Measurements from ENCODE around the gene OR11A1. TPM values are rescaled to one million over a fixed set of nuclear protein-coding genes. Genes with fewer than 3 reads are reported as not detected.
A peak's percentile ranks its signal among the peaks of the same experiment; 100 is the strongest.

OR11A1 gene, protein sequence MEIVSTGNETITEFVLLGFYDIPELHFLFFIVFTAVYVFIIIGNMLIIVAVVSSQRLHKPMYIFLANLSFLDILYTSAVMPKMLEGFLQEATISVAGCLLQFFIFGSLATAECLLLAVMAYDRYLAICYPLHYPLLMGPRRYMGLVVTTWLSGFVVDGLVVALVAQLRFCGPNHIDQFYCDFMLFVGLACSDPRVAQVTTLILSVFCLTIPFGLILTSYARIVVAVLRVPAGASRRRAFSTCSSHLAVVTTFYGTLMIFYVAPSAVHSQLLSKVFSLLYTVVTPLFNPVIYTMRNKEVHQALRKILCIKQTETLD
- total RNA-seq (2014; rRNA removed; shearing (Covaris generic)), result not detected in 2 replicates

- no peak for DNase-seq (ENCODE audit: low read depth)
Measured at GRCh38 chr6:29456971-29457370, at the start of gene OR11A1, which contains the start of gene OR2H1. TSS of gene OR11A1 (minus strand) at chr6:29457071. CDS start at chr6:29427641, 29,430 bp downstream. TSS of gene OR2H1 (plus strand) at chr6:29457155. CDS start at chr6:29461770, 4,615 bp downstream.

DNA sequence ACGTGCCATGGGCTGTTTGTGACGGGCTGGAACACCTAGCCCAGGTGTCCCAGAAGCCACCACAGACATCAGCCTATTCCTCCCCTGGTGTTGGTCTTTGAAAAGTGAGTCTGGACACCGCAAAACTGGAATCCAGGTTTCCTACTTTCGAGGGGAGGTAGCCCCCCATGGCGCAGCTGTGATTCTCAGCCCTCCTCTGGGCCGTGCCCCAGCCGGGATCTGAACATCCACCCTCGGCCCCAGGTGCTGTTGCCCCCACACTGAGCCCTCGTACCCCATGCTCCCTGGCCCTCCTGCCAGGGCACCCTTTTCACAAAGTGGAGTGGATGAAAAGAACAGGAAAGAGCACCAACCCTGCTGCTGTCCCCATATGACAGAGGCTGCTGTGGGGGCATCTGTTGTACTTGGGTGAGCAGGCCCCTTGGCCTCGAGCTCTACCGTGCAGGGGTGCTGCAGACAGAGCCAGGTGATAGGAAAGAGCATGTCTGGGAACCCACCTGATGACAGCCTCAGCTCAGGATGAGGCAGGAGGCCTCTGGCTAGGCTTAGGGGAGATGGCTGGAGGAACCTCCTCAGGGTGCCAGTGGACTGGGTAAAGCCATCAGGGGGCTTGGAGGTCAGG, 49.7 kb upstream of the OR11A1 start:
- no peak for DNase-seq (ENCODE audit: low read depth)

GRCh38 chr6:29505808-29506207, 48.9 kb upstream of the OR11A1 start:
- no peak for DNase-seq (ENCODE audit: low read depth)

GRCh38 chr6:29504961-29505360, 48.1 kb upstream of the OR11A1 start:
- peak; percentile 18 for DNase-seq (ENCODE audit: low read depth)

GRCh38 chr6:29502597-29502996, 45.7 kb upstream of the OR11A1 start:
- peak; percentile 94 for DNase-seq (ENCODE audit: low read depth)

GRCh38 chr6:29502181-29502580, 45.3 kb upstream of the OR11A1 start:
- DNase-seq (ENCODE audit: low read depth), result peak; percentile 51

- DNase-seq (ENCODE audit: low read depth), result no peak
Measured at GRCh38 chr6:29501106-29501505, 44.2 kb upstream of the OR11A1 start.

- DNase-seq (ENCODE audit: low read depth), result no peak
Measured at GRCh38 chr6:29500594-29500993, 43.7 kb upstream of the OR11A1 start.

- no peak for DNase-seq (ENCODE audit: low read depth)
Measured at GRCh38 chr6:29499704-29500103, 42.8 kb upstream of the OR11A1 start.

DNA sequence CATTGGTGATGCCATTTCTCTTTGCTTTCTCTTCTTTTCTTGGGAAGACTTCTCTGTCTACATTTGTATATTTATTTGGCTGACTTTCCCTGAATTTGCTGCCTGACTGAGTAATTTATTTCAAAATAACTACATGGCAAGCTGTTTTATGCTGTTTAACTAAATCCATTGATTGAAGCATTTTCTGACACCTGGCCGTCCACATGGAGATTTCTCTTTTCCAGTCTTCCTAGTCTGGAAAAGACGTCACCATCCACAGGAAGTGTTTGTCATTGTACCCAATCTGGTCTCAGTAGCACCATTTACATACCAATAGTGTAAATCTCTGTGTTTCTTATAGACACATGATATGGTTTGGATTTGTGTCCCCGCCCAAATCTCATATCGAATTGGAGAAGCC, 40.1 kb upstream of the OR11A1 start:
- no peak for DNase-seq (ENCODE audit: low read depth)

DNA sequence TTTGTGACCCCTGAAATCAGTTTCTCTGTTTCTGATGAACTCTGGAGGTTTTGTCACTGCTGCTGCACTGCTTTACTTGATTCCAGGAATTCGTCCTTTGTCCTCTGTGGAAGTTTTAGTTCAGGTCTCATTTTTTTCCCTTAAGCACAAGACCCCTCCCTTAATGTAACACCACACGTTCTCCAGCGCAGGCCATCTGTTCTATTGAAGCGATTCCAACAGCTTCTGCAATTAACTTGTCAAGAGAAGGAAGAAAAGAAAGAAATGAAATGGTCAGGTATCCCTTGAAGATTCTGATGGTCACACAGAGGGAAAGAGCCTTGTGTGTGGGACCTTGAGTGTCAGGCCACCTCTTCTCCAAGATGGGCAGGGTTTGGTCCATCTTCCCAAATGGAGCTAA, 38.7 kb upstream of the OR11A1 start:
- DNase-seq (ENCODE audit: low read depth), result no peak

- DNase-seq (ENCODE audit: low read depth), result no peak
Measured at GRCh38 chr6:29494131-29494530, 37.3 kb upstream of the OR11A1 start.

GRCh38 chr6:29493261-29493660, 36.4 kb upstream of the OR11A1 start:
- DNase-seq (ENCODE audit: low read depth), result no peak

GRCh38 chr6:29491574-29491973, 34.7 kb upstream of the OR11A1 start:
- no peak for DNase-seq (ENCODE audit: low read depth)

DNA sequence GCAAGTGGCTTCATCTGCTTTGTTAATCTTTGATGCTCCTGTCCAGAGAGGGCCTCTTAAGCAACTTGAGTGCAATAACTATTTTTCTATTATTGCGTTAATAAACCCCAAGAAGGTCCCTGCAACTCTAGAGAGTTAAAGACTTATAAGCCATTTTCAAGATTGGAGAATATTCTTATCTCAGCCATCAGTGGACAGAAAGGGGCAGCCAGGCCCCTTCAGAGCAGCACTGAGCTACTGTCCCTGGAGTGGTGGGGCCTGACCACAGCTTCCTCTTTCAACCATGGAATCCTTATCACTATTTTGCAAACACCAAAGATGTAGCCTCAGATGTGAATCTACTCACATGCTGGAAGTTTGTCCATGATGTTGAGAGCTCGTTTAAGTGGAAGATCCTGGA, 33.7 kb upstream of the OR11A1 start:
- DNase-seq (ENCODE audit: low read depth), result no peak

DNA sequence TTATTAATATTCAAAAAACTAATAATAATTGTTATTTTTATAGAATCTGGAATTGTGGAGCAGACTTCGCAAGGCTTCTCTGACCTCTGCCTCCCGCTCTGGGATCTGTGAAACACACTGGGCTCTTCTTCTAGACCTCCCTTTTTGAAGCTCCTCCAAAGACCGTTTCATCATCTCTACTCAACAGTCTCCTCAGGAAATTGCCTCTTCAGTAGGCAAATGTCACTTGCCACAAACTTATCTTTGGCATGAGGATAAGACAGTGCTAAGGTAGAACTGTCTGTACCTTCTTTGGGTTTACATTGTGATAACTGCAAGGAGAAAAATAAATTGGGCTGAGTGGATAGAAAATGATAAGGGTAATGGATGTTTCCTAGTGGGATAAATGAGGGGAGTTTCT, 33.2 kb upstream of the OR11A1 start:
- no peak for DNase-seq (ENCODE audit: low read depth)

- DNase-seq (ENCODE audit: low read depth), result no peak
Measured at GRCh38 chr6:29489286-29489685, 32.4 kb upstream of the OR11A1 start.

DNA sequence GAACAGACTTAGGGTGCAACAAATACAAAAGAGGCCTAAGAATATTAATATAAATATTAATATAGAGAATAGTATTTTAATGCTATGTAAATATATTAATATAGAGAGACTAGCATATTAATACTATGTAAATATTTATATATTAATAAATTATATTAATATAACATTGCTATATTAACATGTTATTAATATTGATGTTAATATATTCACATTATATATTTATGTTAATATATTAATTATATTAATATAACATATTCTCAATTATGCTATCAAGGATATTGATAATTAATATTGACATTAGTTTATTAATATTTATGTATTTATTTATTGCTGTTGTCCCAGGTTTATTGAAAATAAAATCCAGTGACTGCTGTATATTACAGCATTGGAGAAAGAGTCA, 32.0 kb upstream of the OR11A1 start:
- no peak for DNase-seq (ENCODE audit: low read depth)

- DNase-seq (ENCODE audit: low read depth), result no peak
Measured at GRCh38 chr6:29487660-29488059, 30.8 kb upstream of the OR11A1 start, which contains the start of gene MAS1L. TSS of gene MAS1L (minus strand) at chr6:29487956. CDS start at chr6:29487902, 54 bp downstream.

DNA sequence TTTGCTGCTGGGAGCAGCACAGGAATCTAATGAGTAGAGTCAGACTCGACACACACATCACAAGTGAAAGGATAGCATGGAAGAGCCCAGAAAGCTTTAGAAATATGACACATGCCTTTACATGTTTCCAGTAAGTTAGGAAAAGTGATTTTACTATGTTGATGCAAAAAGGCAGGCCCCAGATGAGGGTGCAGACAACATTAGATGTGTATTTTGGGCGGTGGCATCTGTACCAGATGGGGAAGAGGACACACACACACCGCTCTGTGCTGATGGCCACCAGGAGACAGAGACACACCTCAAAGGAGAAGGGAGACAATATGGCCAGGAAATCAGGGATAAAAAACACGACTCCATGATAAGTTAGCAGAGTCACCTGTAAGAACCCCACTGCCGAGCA, 30.3 kb upstream of the OR11A1 start:
- DNase-seq (ENCODE audit: low read depth), result no peak

GRCh38 chr6:29486577-29486976, 29.7 kb upstream of the OR11A1 start:
- DNase-seq (ENCODE audit: low read depth), result no peak

DNA sequence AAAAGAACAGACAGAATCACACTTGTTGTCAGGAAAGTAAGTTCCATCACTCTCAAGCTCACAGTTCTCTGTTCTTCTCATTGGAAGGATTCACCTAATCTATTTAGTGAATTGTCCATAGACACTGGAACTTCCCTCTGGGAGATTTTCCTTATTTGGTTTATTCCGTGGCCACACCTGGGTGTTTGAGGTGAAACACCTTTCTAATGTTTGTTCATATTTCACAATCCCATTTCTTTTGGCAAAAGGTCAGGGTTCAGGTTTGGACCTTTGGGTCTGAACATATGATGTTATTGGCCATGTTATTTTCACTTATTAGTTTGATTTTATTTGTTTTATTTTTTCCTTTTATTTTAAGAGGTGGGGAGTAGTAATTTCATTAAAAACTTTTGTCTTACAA, 26.9 kb upstream of the OR11A1 start:
- no peak for DNase-seq (ENCODE audit: low read depth)

GRCh38 chr6:29483186-29483585, 26.3 kb upstream of the OR11A1 start:
- DNase-seq (ENCODE audit: low read depth), result no peak
